C4-2B (cell line): ENCODE measurements around the gene B4GALT5.
A peak's percentile ranks its signal among the peaks of the same experiment; 100 is the strongest.
"Not testable (repeated sequence)": the region's sequence is repeated elsewhere in the genome, so short reads cannot be mapped to it uniquely, and the experiment has no call there.

Experiments used
- H3K27ac ChIP-seq: fragments of 450-650 bp; 2 replicates; pipeline ENCODE4 v1.5.1; 2017
- ZFX ChIP-seq: fragments of 450-650 bp; IDR thresholded peaks from 2 replicates; pipeline ENCODE4 v1.6.1; 2017
- TF ChIP-seq, protein P1 (sequence below): fragments of 450-650 bp; conservative IDR thresholded peaks from 2 replicates; pipeline ENCODE4 v1.5.1; 2017; ENCODE audit warnings: mild to moderate bottlenecking

B4GALT5 gene

DNA sequence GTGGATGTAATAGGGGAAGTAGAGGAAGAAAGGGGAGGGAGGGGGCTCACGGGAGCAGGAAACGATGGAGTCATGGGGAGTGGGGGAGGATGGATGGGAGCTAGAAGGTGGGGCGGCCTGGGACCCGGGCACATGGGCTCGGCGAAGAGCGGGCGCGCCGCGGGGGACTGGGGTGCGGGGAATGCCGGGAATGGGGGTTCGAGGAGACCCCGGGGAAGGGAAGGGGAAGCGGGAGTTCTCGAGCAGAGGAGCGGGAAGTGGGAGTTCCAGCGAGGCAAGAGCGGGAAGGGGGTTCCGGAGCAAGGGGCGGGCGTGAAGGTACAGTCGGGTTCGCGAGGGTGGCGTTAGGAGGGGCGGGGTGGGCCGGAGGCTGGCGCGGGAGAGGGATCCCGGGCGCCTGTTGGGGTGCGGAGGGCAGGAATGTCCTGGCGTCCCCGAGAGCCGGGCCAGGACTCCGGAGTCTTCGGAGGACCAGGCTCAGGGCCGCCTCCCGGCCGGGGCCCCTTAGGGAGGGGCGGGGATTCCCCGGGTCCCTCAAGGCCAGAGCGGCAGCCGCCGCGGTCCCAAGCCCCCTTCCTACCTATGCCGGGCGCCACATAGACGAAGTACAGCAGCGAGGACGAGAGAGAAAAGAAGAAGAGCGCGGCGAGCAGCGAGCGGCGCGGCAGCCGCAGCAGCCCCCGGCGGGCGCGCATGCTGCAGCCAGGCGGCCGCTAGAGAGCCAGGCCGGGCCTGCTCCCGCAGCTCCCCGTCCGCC, 504 bp downstream of the B4GALT5 start:
- peak overlapping the region; percentile 73 for H3K27ac ChIP-seq
- TF ChIP-seq ZFX: peak; percentile 93
- TF ChIP-seq, protein P1, sequence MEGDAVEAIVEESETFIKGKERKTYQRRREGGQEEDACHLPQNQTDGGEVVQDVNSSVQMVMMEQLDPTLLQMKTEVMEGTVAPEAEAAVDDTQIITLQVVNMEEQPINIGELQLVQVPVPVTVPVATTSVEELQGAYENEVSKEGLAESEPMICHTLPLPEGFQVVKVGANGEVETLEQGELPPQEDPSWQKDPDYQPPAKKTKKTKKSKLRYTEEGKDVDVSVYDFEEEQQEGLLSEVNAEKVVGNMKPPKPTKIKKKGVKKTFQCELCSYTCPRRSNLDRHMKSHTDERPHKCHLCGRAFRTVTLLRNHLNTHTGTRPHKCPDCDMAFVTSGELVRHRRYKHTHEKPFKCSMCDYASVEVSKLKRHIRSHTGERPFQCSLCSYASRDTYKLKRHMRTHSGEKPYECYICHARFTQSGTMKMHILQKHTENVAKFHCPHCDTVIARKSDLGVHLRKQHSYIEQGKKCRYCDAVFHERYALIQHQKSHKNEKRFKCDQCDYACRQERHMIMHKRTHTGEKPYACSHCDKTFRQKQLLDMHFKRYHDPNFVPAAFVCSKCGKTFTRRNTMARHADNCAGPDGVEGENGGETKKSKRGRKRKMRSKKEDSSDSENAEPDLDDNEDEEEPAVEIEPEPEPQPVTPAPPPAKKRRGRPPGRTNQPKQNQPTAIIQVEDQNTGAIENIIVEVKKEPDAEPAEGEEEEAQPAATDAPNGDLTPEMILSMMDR: no peak

DNA sequence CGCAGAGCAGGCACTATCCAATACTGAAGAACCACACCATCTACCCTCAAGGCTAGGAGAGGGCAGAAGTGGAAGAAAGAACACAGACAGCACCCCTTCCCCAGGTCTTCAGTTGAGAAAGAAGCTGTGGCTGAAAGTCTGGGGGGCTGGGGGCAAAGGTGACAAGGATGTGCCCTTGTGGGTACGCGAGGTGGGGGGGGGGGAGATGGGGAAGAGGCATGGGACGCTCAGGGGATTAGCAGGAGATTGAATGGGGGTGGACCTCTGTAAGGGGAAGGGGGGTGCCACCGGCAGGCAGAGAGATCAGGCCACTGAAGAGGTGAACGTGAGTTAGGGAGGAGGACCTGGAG, 1.1 kb downstream of the B4GALT5 start:
- TF ChIP-seq, protein P1: no peak
- no peak for TF ChIP-seq ZFX
- peak overlapping the region; percentile 73 for H3K27ac ChIP-seq

DNA sequence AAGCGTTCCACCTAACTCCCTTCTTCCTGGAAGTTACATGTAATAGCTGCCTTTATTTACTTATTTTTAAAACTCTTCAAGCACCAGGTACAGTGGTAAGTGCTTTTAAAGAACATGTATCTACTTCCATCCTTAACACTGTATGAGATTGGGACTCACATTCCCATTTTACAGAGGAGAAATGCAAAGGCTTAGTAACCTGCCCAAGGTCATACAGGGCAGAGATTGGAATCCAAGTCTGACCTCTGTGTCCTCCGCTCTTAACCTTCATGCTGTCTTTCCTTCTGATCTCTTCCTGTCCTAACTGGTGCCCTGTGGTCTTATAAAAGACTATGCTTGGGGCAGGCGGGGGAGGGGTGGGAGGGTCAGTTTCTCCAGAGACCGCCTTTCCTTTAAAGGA, 1.6 kb downstream of the B4GALT5 start:
- H3K27ac ChIP-seq: no peak overlapping the region

DNA sequence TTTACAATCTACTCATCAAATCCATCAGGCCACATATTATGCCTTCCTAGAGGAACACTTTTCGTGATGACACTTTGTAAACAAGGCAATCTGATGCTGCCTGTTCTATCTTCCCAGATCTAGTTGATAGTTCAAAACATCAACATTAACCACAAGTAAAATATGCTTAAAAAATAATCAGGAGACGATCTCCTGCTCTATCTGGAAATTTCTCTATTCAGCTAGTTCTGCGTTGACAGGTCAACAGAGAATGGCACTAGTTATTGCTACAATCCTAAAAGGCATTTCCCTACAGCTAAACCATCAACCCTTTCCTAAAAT, 2.1 kb downstream of the B4GALT5 start:
- no peak overlapping the region for H3K27ac ChIP-seq
- TF ChIP-seq, protein P1: no peak
- TF ChIP-seq ZFX: no peak

More for the DNA sequence above, 1.6 kb downstream of the B4GALT5 start:
- no peak for TF ChIP-seq ZFX
- TF ChIP-seq, protein P1: no peak

DNA sequence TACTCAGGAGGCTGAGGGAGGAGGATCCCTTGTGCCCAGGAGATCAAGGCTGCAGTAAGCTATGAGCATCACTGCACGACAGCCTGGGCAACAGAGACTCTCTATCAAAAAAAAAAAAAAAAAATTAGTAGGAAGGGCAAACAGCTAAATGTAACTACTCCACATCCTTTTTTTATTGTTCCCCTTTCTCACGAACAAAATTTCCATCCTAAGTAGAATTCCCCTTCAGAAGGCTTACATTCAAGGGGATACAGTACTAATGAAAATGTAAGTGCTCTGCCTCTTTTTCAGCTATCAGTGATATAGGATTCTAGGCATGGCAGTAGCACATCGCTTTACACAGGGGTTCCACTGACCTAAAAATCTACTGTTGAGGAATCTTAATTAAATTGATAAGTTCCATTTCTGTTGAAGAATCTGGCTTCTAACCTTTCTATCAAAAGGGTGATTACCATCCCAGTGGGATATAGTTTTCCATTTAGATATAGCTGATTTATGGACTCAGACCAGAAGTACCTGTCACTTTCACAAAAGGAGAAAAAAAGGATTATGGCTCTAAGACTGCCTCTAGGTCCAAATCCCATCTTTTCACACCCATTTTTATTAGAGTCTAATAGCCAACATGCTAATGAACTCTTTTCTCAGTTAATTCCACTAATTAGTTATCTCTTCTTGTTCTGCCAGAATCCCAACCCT, 2.6 kb downstream of the B4GALT5 start:
- TF ChIP-seq ZFX: no peak
- TF ChIP-seq, protein P1: no peak
- H3K27ac ChIP-seq: no peak overlapping the region

DNA sequence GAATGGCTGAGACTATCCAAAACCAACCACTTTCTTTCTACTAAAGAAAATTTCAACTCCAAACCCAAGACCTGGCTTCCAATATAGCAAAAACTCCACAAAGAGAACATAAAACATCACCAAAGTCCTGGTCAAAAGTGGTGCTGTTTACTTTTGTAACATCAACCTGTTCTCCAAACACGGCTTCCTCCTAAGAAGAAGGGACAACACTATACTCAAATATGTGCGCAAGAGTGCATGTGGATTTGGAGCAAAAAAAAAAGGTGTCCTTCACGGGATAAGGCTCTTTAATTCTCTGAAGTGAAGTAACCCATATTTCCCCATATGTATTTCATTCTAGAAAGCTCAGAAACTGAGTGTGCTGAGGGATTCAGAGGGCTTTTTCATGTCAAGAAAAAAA, 6.6 kb downstream of the B4GALT5 start:
- H3K27ac ChIP-seq: no peak overlapping the region
- TF ChIP-seq, protein P1: no peak
- TF ChIP-seq ZFX: no peak

DNA sequence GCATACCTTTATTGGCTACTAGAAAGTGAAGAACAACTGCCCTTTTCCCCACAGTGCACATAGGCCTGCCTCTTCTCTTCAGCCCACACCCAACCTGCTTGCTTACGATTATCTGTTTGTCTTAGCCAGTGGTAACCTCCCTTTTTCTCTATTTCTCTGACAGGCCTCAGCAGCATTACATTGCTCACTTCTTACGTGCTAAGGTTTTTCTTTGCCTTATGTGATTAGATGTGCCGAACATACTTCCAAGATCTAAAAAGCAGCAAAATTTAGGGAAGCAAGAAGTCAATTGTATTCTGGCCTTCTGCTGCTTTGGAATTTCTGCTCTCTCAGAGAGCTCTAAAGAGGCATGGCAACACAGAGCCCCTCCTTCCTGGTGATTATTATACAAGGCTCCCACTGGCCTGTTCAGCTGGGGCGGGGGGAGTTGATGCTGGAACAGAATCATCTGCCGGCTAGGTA, 7.0 kb downstream of the B4GALT5 start:
- TF ChIP-seq, protein P1: no peak
- no peak for TF ChIP-seq ZFX
- no peak overlapping the region for H3K27ac ChIP-seq

DNA sequence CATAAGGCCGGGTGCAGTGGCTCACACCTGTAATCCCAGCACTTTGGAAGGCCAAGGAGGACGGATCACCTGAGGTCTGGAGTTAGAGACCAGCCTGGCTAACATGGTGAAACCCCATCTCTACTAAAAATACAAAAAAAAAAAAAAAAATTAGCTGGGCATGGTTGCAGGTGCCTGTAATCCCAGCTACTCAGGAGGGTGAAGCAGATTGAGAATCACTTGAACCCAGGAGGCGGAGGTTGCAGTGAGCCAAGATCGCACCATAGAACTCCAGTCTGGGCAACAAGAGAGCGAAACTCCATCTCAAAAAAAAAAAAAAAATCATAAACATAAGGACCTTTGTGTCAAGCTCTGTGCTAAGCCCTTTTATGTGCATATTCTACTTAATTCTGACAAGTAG, 7.8 kb downstream of the B4GALT5 start:
- not testable (repeated sequence) for H3K27ac ChIP-seq
